NCI-H526 (cell line): ENCODE data around the gene C11orf24.

Experiments used
- DNase-seq, 2 experiments: peaks; one replicate each; lab custom pipeline; 2025; lab: John Stamatoyannopoulos, UW

C11orf24 gene

DNA sequence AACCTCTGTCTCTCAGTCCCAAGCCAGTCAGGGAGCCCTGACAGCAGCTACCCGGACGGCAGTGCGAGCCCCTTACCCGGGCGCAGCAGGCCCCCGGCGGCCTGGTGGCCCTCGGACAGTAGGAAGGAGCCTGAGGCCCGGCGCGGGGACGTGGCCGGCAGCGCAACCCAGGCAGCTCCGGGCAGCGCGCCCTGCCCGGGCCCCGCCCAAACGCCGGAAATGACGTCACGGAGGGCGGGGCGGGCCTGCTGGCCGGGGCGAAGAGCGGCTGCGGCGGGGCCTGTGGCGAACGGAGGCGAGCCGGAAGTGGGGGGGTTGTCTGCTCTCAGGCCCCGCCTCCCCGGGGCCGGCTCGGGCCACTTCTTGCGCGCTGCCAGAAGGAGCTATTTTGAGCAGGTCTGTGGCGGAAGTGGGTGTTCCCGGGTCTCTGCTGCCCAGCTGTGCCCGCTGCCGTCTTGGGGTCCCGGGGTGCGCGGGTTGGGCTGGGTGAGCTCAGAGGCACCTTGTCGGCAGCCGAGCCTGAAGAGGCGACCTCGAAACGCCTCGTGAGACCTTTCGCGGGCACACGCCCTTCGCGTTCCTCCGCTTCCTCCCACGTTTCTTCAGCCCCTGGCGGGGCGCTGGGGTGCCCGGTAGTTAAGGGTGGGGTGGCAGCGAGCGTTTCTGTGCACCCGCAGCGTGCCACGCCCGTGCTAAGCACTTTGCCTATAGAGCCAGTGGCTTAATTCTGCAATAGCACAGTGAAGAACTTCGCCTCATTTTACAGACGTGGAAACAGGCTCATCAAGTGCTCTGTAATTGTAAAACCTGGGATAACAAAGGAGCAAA is at the start of gene C11orf24:
TSS of gene C11orf24 (minus strand) at position 193 of the 828 bp plus-strand sequence. CDS start 8,206 bp downstream, outside the sequence.
- peak; percentile 82 to 98 for DNase-seq

DNA sequence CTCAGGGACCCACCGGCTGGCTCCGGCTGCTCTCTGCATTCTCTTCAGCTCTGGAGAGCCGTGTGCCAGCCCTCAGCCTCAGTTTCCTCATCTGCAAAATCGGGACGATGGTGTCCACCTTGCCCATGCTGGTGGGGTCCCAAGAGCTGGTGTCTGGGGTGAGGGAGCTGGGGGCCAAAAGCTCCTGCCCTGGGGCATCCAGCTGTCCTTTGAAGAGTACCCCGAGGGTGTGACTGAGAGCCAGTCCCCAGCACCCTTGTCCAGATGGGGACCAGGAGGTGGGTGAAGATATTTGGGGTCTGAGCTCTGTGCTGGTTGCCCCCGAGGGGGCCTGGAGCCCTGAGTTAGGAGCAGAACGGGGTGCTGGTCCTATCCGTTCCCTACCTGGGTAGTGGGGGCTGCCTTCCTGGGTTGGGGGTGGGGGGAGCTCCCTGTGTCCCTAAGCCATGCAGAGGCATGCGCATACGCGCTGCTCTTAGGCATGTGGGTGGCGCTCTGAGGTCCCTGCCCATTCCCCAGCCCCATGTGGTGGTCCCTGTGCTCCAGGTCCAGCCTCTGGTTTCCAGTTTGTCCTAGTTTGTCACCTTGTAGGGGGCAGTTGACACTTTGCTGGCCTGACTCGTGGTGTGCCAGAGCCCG is 45.5 kb upstream of the C11orf24 start:
- no peak for DNase-seq

DNA sequence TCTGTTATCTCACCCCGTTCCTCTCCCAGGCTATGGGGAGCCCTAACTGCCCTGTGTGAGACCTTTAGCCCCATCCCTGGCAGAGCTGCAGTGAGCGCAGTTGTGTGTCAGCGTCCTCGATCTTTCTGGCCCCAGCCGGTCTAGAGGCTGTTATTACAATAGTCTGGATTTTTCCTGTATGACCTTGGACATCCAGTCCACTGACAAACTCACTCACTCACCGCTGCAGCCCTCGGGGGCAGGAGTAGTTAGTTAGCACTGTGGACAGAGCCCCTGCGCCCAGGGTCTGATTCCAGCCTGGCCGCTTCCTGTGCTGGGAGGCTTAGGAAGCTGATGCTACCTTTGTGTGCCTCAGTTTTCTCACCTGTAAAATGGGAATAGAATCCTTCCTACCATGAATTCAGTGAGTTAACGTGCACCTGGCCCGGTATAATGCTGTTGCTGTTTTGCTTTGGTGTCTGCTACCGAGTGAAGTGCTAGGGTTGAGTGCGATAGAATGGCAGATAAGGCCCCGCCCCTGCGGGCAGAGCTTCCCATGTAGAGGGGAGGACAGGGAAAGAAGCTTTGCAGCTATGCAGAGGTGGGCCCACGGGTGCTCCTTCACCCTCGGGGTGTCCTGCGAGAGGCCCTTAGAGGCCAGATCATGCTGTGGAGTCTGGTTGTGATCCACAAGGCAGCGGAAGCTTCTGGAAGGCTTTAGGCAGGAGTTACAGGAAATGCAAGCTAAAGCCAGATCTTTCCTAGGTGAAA is 43.6 kb upstream of the C11orf24 start:
- peak; percentile 31 to 73 for DNase-seq

DNA sequence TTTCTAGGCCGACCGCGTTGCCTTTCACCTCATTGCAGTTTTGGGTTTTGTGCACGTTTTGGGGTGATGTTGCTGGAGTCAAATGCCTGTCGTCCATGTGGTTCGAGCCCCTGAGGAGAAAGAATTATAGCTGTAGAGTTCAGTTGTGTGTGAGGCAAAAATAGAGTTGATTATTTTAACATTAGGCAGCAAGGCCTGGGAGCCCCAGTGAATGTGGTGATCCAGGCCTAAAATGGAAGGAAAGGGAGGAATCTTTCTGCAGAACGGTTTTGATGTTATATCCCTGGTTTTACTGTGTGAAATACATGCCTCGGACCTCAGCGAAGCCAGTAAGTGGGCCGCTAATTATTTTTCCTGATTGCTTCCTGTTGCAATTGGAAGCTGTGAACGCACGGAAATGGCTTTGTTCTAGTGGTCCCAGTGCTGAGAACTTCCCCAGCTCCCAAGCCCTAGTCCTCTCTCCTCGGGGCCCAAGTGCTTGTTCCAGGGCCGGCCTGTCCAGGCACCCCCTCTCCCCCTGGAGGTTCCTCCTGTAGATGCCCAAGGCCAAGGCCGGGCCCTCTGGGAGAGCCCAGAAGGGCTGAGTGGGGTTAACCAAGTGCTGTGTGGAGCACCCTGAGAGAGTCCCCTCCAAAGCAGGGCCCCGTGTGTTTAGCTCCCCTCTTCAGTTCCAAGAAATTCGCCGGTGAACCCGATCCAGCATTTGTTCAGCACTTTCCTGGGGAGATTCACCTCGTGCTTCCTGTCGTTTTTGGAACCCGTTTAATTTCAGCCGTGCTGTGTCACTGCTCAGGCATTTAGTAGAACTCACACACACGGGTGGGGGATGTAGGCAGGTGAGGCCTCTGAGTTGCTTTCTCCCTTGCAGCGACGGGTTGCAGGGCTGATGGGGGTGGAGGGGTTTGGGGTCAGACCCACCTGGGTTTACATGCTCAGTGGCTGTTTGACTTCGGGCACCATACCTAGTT is 42.7 kb upstream of the C11orf24 start:
- DNase-seq, result peak; percentile 41 to 70

DNA sequence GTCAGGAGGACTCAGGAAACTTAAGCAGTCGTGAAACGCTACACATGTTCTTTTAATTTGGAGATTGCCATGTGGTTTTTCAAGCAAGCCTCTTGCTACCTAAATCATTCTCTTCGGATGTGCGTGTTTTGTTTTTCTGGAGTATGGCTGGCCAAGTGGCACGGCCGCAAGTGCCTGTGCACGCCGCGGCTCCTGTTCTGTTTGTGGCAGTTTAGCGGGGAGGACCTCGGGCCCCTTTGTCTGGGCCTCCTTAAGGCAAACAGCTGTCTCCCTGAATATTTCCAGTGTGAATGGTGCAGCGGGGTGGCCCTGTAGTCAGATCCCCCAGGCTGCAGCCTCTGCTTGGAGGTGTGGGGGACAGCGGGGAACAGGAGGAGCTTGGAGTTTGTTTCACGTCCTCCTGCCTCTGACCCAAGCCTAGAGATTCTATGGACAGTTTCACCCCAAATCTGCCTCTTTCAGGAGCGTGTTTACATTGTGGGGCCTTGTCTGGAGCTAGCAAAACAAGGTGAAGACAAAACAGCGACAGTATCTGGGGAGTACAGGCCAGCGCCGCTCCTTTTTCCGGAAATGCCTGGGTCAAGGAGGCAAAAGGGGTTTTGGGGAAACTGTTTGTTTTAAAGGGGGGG is 41.9 kb upstream of the C11orf24 start:
- peak in 1 of 2 experiments; percentile 66 for DNase-seq

DNA sequence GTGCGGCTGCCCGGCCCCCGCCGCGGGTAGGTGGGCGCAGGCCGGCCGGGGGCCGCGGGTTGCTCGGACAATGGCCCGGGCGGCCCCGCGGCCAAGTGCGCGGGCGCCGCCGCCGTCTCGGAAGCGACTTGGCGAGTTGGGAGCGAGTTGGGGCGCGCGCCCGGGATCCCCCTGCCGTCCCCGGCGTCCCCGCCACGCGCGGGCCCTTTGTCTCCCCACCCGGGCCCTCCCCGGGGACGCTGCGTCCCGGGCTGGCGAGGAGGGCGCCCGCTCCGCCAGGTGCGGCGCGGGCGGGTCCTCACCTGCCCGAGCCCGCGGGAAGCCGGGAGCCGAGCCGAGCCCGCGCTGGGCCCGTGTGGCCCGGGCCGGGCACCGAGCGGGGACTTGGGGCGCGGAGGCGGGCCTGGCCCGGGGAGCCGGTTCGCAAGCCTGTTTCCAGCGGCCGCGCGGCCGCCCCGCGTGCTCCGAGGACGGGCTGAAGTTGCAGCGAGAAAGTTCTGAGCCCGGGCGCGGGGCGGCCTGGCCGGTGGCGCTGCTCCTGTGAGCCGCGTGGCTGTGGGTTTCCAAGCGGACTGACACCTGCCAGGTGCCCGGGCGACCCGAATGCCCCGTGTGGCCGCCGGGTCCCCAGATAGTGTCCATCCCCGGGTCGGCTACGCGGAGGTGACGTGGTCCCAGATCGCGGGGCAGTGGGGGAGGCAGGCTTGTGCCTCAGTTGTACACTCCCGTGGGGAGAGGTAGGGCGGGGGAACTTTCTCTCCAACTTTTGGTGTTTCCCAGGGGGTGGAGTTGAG is 41.2 kb upstream of the C11orf24 start:
- peak in 1 of 2 experiments; percentile 65 for DNase-seq

DNA sequence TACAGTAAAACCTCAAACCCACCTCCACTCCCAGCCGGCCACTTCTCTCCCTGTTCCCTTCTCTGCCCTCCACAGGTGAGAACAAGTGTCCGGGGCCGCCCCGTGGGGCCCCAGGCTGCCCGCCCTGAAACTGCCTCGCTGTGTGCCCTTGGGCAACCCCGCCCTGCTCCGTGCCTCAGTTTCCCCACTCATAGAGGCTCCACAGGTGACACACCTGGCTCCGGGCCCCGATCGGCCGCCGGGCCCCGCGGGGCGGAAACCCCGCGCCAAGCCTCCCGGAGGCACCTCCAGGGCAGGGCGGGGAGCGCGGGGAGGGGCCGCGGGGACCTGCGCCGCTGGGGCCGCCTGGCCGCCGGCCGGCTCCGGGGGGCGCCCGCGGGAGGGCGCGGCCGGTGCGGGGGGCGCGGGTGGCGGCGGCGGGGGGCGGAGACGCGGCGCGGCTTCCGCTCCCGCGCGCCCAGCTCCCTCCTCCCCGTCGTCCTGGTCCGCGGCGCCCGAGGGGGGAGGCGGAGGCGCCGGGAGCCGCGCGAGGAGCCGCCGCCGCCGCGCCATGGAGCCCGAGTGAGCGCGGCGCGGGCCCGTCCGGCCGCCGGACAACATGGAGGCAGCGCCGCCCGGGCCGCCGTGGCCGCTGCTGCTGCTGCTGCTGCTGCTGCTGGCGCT is 40.5 kb upstream of the C11orf24 start, which contains the start of gene LRP5:
TSS of gene LRP5 (plus strand) at position 475 of the 663 bp plus-strand sequence. CDS start at position 599, 124 bp downstream.
- DNase-seq, result peak in 1 of 2 experiments; percentile 82

DNA sequence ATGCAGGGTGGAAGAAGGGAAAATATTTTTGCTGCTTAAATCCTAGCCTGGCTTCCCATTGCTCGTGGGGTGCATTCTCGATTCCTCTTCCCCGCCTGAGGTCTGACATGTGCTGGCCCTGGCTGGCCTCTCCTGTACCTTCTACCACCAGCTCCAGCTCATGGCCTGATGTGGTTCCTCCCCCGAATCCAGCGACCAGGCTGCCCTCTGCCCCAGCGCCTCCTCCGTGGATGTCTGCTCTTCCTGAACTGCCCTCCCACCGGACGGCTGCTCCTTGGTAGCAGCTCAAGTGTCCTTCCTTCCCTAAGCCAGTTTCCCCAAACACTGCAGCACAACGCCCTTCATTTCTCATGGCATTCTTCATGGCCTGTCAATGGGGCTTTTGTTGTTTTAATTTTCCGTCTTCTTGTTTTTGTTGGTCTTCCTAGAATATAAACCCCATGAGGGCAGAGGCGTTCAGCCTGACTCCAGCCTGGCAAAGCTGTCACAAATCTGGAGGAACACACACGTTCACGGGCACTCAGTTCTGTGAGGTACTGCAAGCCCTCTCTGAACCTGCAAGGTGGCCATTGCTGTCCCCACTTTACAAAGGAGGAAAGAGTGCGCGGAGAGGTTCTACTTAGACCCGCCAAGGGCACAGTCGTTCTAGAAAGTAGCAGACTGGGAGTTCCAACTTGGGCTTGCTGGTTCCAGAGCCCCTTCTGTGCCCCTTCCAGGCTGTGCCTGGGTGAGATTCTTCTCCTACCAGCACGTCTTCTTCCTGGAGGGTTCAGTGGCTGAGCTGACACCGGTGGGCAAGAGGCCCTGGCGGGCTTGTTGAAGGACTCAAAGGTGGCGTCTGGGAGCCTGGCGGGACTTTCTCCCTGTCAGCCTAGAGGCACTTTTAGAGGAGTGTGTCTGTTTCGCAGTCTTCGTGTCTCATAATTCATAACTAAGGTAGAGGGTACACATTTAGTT is 39.7 kb upstream of the C11orf24 start:
- DNase-seq, result no peak

DNA sequence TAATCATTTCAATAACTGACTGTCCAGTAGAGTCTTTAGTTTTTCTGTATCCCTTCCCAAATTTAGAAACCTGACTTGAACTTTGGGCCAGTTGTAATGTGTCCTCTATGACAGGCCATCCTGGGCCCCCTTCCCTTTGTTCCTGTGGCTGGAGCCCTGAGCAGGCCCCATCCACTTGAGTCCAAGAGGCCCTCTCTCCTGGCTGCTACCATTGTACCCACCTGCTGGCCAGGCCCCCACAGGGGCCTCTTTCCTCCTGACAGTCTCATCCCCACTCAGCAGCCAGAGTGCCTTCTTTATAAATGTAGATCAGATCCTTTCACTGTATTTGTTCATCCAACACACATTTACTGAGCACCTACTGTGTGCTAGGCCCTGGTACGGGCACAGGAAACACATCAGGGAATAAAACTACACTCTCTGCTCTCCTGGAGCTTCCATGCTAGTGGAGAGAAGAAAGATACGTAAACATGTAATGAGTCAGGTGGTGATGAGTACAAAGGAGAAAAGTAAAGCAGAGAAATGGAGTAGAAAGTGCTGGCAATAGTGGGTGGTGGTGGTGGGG is 37.9 kb upstream of the C11orf24 start:
- DNase-seq, result no peak

DNA sequence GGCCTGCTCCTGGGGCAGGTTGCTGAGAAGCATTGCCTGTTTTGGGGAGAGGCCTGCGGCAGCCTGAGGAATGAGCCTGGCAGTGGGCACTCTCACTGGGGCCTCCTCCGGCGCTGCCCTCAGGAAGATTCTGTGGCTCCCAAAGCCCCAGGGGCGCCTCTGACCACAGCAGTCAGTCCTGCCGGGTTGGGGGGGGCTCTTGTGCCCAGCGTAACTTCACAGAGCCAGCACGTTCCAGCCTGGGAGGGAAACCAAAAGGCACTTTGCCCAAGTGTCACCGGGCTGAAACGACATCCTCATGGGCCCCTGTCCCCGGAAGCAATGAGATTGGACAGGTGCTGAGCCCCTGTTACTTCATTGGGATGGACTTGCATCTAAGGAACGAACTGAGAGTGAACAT is 36.3 kb upstream of the C11orf24 start:
- no peak for DNase-seq

DNA sequence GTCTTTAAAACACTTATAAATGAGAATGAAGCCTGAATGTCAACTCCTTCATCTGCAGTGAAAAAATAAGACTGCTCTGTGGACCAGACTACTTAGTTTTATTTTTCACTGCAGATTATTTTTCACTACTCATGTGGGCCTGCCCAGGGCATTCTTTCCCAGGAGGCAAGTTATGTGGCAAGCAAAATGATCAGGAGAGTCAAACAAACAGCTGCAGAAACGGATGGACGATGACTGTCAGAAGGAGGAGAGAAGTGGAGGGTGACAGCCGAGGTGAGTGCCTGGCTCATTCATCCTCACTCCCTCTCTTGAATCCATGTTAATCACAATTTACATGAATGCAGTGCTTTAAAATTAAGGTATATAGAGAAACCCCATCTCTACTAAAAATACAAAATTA is 34.9 kb upstream of the C11orf24 start:
- DNase-seq, result no peak

DNA sequence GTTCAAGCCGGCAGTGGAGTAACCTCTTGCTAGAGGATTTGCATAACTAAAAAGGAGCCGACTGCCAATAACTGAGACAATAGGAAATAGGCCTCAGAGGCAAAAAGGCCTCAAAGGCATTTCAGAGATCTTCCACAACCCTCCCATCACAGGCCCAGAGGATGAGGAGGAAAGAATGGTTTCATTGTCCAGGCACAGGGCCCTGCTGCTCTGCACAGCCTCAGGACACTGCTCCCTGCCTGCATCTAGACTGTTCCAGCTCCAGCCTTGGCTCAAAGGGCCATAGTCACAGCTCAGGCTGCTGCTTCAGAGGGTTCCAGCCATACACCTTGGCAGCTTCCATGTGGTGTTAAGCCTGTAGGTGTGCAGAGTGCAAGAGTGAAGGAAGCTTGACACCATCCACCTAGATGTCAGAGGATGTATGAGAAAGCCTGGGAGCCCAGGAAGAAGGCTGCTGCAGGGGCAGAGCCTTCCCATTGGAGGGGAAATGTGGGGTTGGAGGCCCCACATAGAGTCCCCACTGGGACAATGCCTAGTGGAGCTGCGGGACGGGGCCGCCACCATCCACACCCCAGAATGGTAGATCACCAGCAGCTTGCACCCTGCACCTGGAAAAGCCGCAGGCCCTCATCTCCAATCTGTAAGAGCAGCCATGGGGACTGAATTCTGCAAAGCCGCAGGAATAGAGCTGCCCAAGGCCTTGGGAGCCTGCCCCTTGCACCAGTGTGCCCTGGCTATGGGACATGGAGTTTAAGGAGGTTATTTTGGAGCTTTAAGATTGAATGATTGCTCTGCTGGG is 32.4 kb upstream of the C11orf24 start:
- no peak for DNase-seq

DNA sequence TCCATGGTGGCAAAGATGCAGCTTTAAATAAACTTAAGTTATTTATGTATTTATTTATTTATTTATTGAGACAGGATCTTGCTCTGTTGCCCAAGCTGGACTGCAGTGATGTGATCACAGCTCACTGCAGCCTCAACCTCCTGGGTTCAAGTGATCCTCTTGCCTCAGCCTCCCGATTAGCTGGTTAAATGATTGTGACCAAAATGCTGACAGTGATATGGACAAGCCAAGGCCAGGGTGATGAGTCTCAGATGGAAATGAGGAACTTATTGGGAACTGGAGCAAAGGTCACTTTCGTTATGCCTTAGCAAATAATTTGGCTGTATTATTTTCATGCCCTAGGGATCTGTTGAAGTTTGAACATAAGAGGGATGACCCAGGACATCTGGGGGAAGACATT is 31.3 kb upstream of the C11orf24 start:
- DNase-seq, result no peak

DNA sequence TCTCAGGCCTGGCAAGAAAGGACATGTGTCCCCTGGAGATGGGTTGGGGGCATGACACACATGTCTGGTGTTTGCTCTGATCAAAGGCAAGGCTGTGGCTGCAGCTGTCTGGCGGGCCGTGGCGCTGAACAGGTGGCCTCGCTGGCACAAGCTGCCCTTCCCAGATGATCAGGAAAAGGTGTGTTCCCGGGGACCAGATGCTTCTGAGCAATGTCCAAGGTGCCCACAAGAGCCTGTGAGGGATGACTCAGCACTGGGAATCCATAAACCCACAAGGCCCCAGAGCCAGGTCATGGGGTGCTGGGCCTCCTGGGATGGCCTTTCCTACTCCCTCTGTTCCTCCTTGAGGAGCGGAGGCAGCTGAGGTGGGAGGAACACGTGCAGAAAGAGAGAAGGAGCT is 30.9 kb upstream of the C11orf24 start:
- no peak for DNase-seq

DNA sequence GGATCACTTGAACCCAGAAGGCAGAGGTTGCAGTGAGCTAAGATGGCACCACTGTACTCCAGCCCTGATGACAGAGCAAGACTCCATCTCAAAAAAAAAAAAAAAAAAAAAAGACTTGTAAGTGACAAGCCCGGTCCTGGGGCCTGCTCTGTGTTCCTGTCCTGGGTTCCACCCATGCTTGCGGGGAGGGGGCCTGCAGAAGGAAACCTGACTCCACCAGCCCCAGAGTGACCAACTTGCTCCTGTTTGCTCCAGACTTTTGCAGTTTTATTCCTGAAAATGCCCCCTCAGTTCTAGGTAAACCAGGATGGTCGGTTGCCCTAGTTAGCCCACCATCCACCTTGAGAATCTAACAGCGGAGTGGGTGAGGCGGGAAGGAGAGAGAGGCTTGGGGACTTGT is 30.5 kb upstream of the C11orf24 start:
- no peak for DNase-seq

DNA sequence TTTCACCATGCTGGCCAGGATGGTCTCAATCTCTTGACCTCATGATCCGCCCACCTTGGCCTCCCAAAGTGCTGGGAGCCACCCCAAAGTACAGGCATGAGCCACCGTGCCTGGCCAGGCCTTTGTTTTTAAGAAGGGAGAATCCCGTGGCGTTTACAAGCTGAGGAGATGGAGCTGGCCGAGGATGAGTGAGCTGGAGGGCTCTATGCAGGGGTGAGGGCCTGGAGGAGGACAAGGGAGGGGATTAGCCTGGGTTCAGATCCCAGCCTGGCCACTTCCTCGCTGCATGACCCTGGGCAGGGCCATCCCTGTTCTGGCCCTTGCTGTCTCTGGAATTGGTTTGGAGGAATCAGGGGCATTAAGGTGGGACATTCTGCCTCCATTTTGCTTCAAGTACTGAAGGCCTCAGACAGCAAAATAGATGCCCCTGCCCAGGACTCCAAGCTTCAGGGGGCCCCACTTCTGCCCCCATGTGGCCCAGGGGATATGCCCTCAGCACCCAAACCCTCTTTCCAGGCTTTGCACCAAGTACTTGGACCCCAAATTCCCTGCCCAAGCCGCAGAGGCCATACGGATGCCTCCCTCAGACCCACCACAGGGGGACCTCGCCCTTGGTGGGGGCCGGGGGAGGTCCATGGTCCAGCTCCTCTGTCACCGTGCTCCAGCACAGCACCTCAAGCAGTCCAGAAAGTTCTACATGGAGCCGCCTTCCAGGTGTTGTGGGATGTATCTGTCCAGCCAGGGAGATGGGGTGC is 28.5 kb upstream of the C11orf24 start:
- no peak for DNase-seq
